HepG2 (cell line): Measurements from ENCODE around the gene C22orf39. TPM values are rescaled to one million over a fixed set of nuclear protein-coding genes. Genes with fewer than 3 reads are reported as not detected.
"Not testable (repeated sequence)": the region's sequence is repeated elsewhere in the genome, so short reads cannot be mapped to it uniquely, and the experiment has no call there.

ENCODE experiments used
- ATAC-seq: fragments of 200-7000 bp; cut with Tn5 transposase; 3 replicates; pipeline ENCODE4 v1.9.1; 2020; ENCODE audit warnings: mild to moderate bottlenecking, moderate library complexity
- BruUV-seq: library from RNA; stranded (reverse); fragments of 400-500 nt; replicated peaks from 2 replicates; lab custom pipeline; 2021; lab: Mats Ljungman, UMichigan
- CTCF ChIA-PET: fragments of 300-600 bp; formaldehyde crosslinking; extraction: SDS; loops from one replicate; lab custom pipeline; 2021; ENCODE audit warnings: low total read pairs, inconsistent platforms, low intra/inter-chr PET ratio; lab: Yijun Ruan, JAX
- POLR2A ChIA-PET: fragments of 350-600 bp; sonication (Branson Sonifier 250); formaldehyde crosslinking; loops from one replicate; lab custom pipeline; 2020; ENCODE audit warnings: antibody characterized with exemption, inconsistent platforms; lab: Yijun Ruan, JAX
- DNase-seq: peaks from one replicate; pipeline ENCODE4 v3.0.0-alpha.2; 2015; ENCODE audit warnings: low spot score
- FAIRE-seq: peaks from 3 replicates; lab custom pipeline; 2011; peaks lifted over from hg19 to GRCh38; lab: Jason Lieb, UNC
- H2AFZ ChIP-seq: one replicate; pipeline ENCODE4 v1.6.1; 2011; ENCODE audit warnings: low read length, inconsistent platforms
- H3K27ac ChIP-seq: fragments of 300-600 bp; 3 replicates; pipeline ENCODE4 v1.8.0; 2011; ENCODE audit warnings: mixed run types, mild to moderate bottlenecking, mixed read lengths, low read length, inconsistent platforms; ENCODE audit not compliant: insufficient read depth; ENCODE audit errors: extremely low read length
- H3K27me3 ChIP-seq, 2 experiments: fragments of 200-600 bp in 1 of 2; 2 replicates in 1 of 2; 3 replicates in 1 of 2; pipeline versions ENCODE4 v1.6.0 to v1.8.0; 2011; ENCODE audit warnings: low read length in 2 of 2, mild to moderate bottlenecking in 2 of 2, moderate library complexity in 2 of 2, inconsistent platforms in 1 of 2; ENCODE audit not compliant: insufficient read depth in 2 of 2, control insufficient read depth in 1 of 2
- H3K36me3 ChIP-seq, 2 experiments: fragments of 200-600 bp in 1 of 2; replicated peaks in 1 of 2; 2 replicates in 1 of 2; 3 replicates in 1 of 2; pipeline versions ENCODE4 v1.5.1 to v1.8.0; 2011; ENCODE audit warnings: low read length in 2 of 2, inconsistent platforms in 1 of 2; ENCODE audit not compliant: insufficient read depth in 2 of 2, control insufficient read depth in 1 of 2
- H3K4me1 ChIP-seq: 2 replicates; pipeline ENCODE4 v1.5.1; 2012; ENCODE audit warnings: low read length, inconsistent platforms; ENCODE audit not compliant: insufficient read depth
- H3K4me2 ChIP-seq: 2 replicates; pipeline ENCODE4 v1.6.0; 2011; ENCODE audit warnings: low read depth, low read length, inconsistent platforms
- H3K4me3 ChIP-seq, 3 experiments: fragments of 200-600 bp in 1 of 3; sonication (generic), shearing (Covaris generic) in 1 of 3; replicated peaks in 1 of 3; 2 replicates each; pipeline ENCODE4 v1.5.1; 2011 to 2016; ENCODE audit warnings: low read length in 3 of 3, inconsistent platforms in 2 of 3, low read depth in 2 of 3, mild to moderate bottlenecking in 2 of 3, control low read depth in 1 of 3, mixed read lengths in 1 of 3; ENCODE audit not compliant: insufficient read depth in 1 of 3
- H3K79me2 ChIP-seq: one replicate; pipeline ENCODE4 v1.6.1; 2011; ENCODE audit warnings: low read length, inconsistent platforms; ENCODE audit not compliant: insufficient read depth
- H3K9ac ChIP-seq: 2 replicates; pipeline ENCODE4 v1.6.0; 2011; ENCODE audit warnings: mild to moderate bottlenecking, low read depth, low read length, inconsistent platforms; ENCODE audit not compliant: insufficient read depth
- H3K9me3 ChIP-seq: 2 replicates; pipeline ENCODE4 v1.5.1; 2012; ENCODE audit warnings: mild to moderate bottlenecking, low read length
- H4K20me1 ChIP-seq: 2 replicates; pipeline ENCODE4 v1.6.0; 2011; ENCODE audit warnings: inconsistent platforms, mild to moderate bottlenecking, low read length, moderate library complexity; ENCODE audit not compliant: insufficient read depth
- KDM5A ChIP-seq: fragments of 200-600 bp; sonication (generic); IDR thresholded peaks from 2 replicates; pipeline ENCODE4 v1.7.0; 2018; ENCODE audit warnings: antibody characterized with exemption, mild to moderate bottlenecking, low read length, borderline replicate concordance
- ZNF670 ChIP-seq: sonication (generic); formaldehyde crosslinking; IDR thresholded peaks from 2 replicates; pipeline ENCODE4 v1.8.0; 2022; ENCODE audit warnings: mild to moderate bottlenecking, missing genetic modification reagents, borderline replicate concordance
- WGBS: methylation state at CpG from one replicate; pipeline ENCODE4 v1.1.6; 2017; ENCODE audit warnings: low lambda C conversion rate; 5-methylcytosine and 5-hydroxymethylcytosine counted together
- in situ Hi-C: cut with HindIII; loops from 2 replicates; pipeline ENCODE4 v1.10.0; 2017; ENCODE audit warnings: low pct_unique_long_range_greater_than_20kb; ENCODE audit not compliant: extremely low pct_ligation_motif_present
- intact Hi-C: fragments of 100-400 bp; cut with micrococcal nuclease; formaldehyde crosslinking; loops from one replicate; pipeline ENCODE4 v1.10.0; 2022; ENCODE audit not compliant: unreplicated experiment
- polyA plus RNA-seq, 8 experiments: library from polyadenylated mRNA; depleted of rRNA in 3 of 8; stranded (reverse) in 7 of 8; unstranded in 1 of 8; fragments of >200 nt; fragmentation: Illumina TruSeq in 4 of 8; extraction: Trizol in 4 of 8; gene quantifications; 2 replicates each; pipeline versions ENCODE4 v1.2.1 to v1.2.3, GENCODE V29; 2011 to 2016; ENCODE audit warnings: low read depth in 4 of 8, missing spikeins in 1 of 8, mixed read lengths in 1 of 8; ENCODE audit not compliant: insufficient read depth in 1 of 8
- total RNA-seq, 5 experiments: library from RNA; depleted of rRNA; stranded (reverse); fragments of >200 nt; fragmentation: Illumina TruSeq; extraction: Trizol; gene quantifications; 2 replicates each; pipeline ENCODE4 v1.2.3, GENCODE V29; 2016; ENCODE audit warnings: low read depth in 1 of 5

C22orf39 gene
- total and polyA plus RNA-seq, 2 of the 13 experiments (the other 11 are each of a cell fraction or from before 2014, with no cell fraction given) = 23.4 to 26.4 TPM

DNA sequence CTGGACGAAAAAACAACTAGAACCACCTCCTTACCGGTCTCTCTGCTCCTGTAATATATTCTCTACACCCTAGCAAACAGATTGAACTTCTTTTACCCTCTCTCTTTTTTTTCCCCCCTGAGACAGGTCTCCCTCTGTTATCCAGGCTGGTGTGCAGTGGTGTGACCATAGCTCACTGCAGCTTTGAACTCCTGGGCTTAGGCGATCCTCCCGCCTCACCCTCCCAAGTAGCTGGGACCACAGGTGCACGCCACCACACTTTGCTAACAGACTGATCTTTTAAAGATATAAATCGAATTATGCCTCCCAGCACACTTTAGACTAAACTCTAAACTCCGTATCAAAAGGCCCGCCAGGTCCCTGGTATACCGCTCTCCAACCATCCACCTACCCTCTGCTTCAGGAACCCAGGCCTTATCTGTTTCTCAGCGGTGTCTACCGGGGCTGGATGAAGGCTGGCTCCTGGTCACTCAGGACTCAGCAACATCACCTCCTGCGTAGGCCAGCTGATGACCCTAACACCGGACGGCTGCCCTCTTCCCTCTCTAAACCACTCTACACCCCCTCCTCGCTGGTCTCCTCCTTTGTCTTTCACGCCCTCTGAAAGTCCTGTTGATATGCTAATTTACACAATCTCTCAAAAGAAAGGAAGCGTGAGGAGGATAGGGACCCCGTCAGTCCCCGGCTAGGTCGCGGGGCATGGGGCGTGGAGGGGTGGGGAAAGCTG lies 745 bp downstream of the C22orf39 start (continued):
- TF ChIP-seq KDM5A (0 out of 2 replicates have a peak, but pooled peaks have one; percentile 12), ZNF670 (CRISPR knock-in tag) (0 out of 2 replicates have a peak, but pooled peaks have one; percentile 33)
- TF ChIP-seq, all 625 proteins: peak for 12

DNA sequence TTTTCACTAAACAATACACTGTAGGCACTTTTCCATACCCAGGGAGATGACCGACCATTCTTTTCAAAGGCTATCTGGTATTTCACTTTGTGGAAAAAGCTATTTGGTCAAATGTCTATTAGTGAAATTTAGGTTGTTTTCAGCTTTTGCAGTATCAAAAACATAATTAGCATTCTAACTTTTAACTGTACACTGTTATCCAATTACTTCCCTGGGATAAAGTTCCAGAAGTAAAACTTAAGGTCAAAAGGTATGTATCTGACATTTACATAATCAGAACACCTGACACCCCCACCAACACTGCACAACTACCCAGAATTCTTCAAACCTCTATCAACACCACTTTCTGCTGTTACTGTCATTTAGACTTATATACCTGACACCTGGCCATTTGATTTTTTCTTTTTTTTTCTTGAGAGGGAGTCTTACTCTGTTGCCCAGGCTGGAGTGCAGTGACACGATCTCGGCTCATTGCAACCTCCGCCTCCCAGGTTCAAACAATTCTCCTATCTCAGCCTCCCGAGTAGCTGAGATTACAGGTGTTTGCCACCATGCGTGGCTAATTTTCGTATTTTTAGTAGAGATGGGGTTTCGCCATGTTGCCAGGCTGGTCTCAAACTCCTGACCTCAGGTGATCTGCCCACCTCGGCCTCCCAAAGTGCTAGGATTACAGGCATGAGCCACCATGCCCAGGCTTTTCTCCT lies 2.1 kb downstream of the C22orf39 start:
- CTCF ChIA-PET, H4K20me1 ChIP-seq, ATAC-seq, H2AFZ ChIP-seq, intact Hi-C loops, in situ Hi-C loops, H3K27ac ChIP-seq, BruUV-seq, H3K9ac ChIP-seq, H3K27me3 ChIP-seq, H3K9me3 ChIP-seq, H3K4me3 ChIP-seq, H3K4me2 ChIP-seq, DNase-seq, FAIRE-seq: not testable (repeated sequence)
- POLR2A ChIA-PET = interaction anchor here (3.4 kb wide), 1 partner anchor 13 kb away, joined by 23 read pairs; the partner anchor contains the start of genes HIRA and MRPL40
- Histone ChIP-seq H3K79me2 (peaks cover 39% of the 10 kb centered on the region), H3K36me3 (peaks cover 8 to 39% of the 10 kb centered on the region in 2 experiments; a peak in 4 of 5 replicates), H3K4me1 (peaks cover 40% of the 10 kb centered on the region)
- 96% methylated on average over 9 of the region's 9 CpGs for WGBS
